K562 (cell line): Measurements from ENCODE around the gene SERPINH1. TPM values are rescaled to one million over a fixed set of nuclear protein-coding genes. Genes with fewer than 3 reads are reported as not detected.

Experiments
- CC2D1A ChIP-seq: fragments of 450-650 bp; IDR thresholded peaks from 2 replicates; pipeline ENCODE4 v1.6.1; 2017; ENCODE audit warnings: mild to moderate bottlenecking
- GATAD2B ChIP-seq: fragments of 450-650 bp; IDR thresholded peaks from 2 replicates; pipeline ENCODE4 v1.6.1; 2017; ENCODE audit warnings: mild to moderate bottlenecking, borderline replicate concordance
- GTF2F1 ChIP-seq: IDR thresholded peaks from 2 replicates; pipeline ENCODE4 v1.6.1; 2011; ENCODE audit warnings: low read depth, low read length, improper control_type of control experiment
- KAT8 ChIP-seq: fragments of 450-650 bp; IDR thresholded peaks from 2 replicates; pipeline ENCODE4 v1.6.1; 2016; ENCODE audit warnings: low read depth, mild to moderate bottlenecking
- MED1 ChIP-seq: sonication (generic); formaldehyde crosslinking; IDR thresholded peaks from 2 replicates; pipeline ENCODE4 v1.8.1; 2023; ENCODE audit warnings: missing genetic modification reagents, borderline replicate concordance
- MXD1 ChIP-seq: fragments of 250-450 bp; sonication (Bioruptor Pico); IDR thresholded peaks from 2 replicates; pipeline ENCODE4 v1.8.0; 2021; ENCODE audit warnings: borderline replicate concordance, mild to moderate bottlenecking, moderate library complexity; ENCODE audit not compliant: poor library complexity, severe bottlenecking
- NR3C1 ChIP-seq: sonication (generic); formaldehyde crosslinking; IDR thresholded peaks from 2 replicates; pipeline ENCODE4 v1.8.1; 2022; ENCODE audit warnings: missing genetic modification reagents
- PHF20 ChIP-seq: fragments of 450-650 bp; IDR thresholded peaks from 2 replicates; pipeline ENCODE4 v1.6.1; 2018; ENCODE audit not compliant: partially characterized antibody
- PRMT5 ChIP-seq: sonication (generic); formaldehyde crosslinking; IDR thresholded peaks from 2 replicates; pipeline ENCODE4 v1.5.0; 2020; ENCODE audit warnings: missing genetic modification reagents
- RBM25 ChIP-seq: fragments of 200-400 bp; formaldehyde crosslinking; IDR thresholded peaks from 2 replicates; pipeline ENCODE4 v1.6.1; 2018; ENCODE audit warnings: low read length, low read depth, moderate library complexity; ENCODE audit not compliant: severe bottlenecking
- TEAD1 ChIP-seq, 2 experiments: fragments of 450-650 bp in 1 of 2; sonication (generic) in 1 of 2; formaldehyde crosslinking; IDR thresholded peaks; 2 replicates each; pipeline versions ENCODE4 v1.4.0 to v1.8.0; 2020 to 2022; ENCODE audit warnings: mild to moderate bottlenecking in 2 of 2, missing genetic modification reagents in 1 of 2
- THAP12 ChIP-seq: fragments of 250-450 bp; sonication (Bioruptor Pico); IDR thresholded peaks from 2 replicates; pipeline ENCODE4 v1.9.0; 2021; ENCODE audit warnings: mild to moderate bottlenecking, inconsistent platforms
- YY1 ChIP-seq, 3 experiments: IDR thresholded peaks; 2 replicates each; pipeline ENCODE4 v1.6.1; 2011; ENCODE audit warnings: low read length in 2 of 3, mild to moderate bottlenecking in 2 of 3, moderate library complexity in 2 of 3, borderline replicate concordance in 1 of 3, control low read depth in 1 of 3, low read depth in 1 of 3; ENCODE audit not compliant: insufficient read depth in 3 of 3, insufficient replicate concordance in 2 of 3, control insufficient read depth in 1 of 3, insufficient read length in 1 of 3; ENCODE audit errors: extremely low read depth in 1 of 3
- ZBTB17 ChIP-seq: fragments of 450-650 bp; formaldehyde crosslinking; IDR thresholded peaks from 2 replicates; pipeline ENCODE4 v1.4.0; 2020; ENCODE audit warnings: mild to moderate bottlenecking
- ZNF134 ChIP-seq: fragments of 250-450 bp; sonication (Bioruptor Pico); conservative IDR thresholded peaks from 2 replicates; pipeline ENCODE4 v1.4.0; 2020
- ZNF143 ChIP-seq: sonication (generic); formaldehyde crosslinking; IDR thresholded peaks from 2 replicates; pipeline ENCODE4 v1.9.0; 2022; ENCODE audit warnings: mild to moderate bottlenecking, missing genetic modification reagents
- polyA plus RNA-seq, 8 experiments: library from polyadenylated mRNA; depleted of rRNA in 4 of 8; stranded (reverse) in 5 of 8; unstranded in 3 of 8; fragments of >200 nt; fragmentation: Nextera tagmentation in 2 of 8; fragmentation: Illumina TruSeq in 1 of 8; extraction: Ambion mirVana in 2 of 8; extraction: Trizol in 1 of 8; gene quantifications; 2 replicates each; pipeline versions ENCODE4 v1.2.1 to v1.2.3, GENCODE V29; 2011 to 2014; ENCODE audit warnings: inconsistent platforms in 1 of 8, missing spikeins in 1 of 8
- total RNA-seq, 7 experiments: library from RNA; depleted of rRNA in 6 of 7; stranded (reverse); fragments of >200 nt in 6 of 7; fragmentation: Illumina TruSeq in 2 of 7; extraction: Trizol in 2 of 7; gene quantifications; 2 replicates each; pipeline versions ENCODE4 v1.2.1 to v1.2.3, GENCODE V29; 2011 to 2021; ENCODE audit warnings: low replicate concordance in 1 of 7
- TF ChIP-seq, protein P1 (sequence below): fragments of 250-450 bp; sonication (Bioruptor Pico); IDR thresholded peaks from 2 replicates; pipeline ENCODE4 v1.8.0; 2021; ENCODE audit warnings: moderate library complexity, mild to moderate bottlenecking, inconsistent platforms
- TF ChIP-seq, protein P2 (sequence below): fragments of 250-450 bp; sonication (Bioruptor Pico); IDR thresholded peaks from 2 replicates; pipeline ENCODE4 v1.4.0; 2020; ENCODE audit warnings: mild to moderate bottlenecking
- TF ChIP-seq, protein P3 (sequence below): sonication (generic); formaldehyde crosslinking; IDR thresholded peaks from 2 replicates; pipeline ENCODE4 v1.9.0; 2022; ENCODE audit warnings: mild to moderate bottlenecking, missing genetic modification reagents
- TF ChIP-seq, protein P4 (sequence below): fragments of 450-650 bp; formaldehyde crosslinking; IDR thresholded peaks from 2 replicates; pipeline ENCODE4 v1.4.0; 2020; ENCODE audit warnings: mild to moderate bottlenecking, moderate library complexity

Gene SERPINH1
- total and polyA plus RNA-seq, 9 of the 15 experiments (the other 6 are each of a cell fraction or from before 2014, with no cell fraction given) = 2.8 to 106 (median 67.9) TPM

GRCh38 chr11:75576499-75576918 is 14.5 kb downstream of the SERPINH1 start (continued):
- TF ChIP-seq, protein P1, sequence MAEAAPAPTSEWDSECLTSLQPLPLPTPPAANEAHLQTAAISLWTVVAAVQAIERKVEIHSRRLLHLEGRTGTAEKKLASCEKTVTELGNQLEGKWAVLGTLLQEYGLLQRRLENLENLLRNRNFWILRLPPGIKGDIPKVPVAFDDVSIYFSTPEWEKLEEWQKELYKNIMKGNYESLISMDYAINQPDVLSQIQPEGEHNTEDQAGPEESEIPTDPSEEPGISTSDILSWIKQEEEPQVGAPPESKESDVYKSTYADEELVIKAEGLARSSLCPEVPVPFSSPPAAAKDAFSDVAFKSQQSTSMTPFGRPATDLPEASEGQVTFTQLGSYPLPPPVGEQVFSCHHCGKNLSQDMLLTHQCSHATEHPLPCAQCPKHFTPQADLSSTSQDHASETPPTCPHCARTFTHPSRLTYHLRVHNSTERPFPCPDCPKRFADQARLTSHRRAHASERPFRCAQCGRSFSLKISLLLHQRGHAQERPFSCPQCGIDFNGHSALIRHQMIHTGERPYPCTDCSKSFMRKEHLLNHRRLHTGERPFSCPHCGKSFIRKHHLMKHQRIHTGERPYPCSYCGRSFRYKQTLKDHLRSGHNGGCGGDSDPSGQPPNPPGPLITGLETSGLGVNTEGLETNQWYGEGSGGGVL (CRISPR knock-in tag) = no peak
- TF ChIP-seq THAP12 (CRISPR knock-in tag) = no peak
- TF ChIP-seq, protein P2, sequence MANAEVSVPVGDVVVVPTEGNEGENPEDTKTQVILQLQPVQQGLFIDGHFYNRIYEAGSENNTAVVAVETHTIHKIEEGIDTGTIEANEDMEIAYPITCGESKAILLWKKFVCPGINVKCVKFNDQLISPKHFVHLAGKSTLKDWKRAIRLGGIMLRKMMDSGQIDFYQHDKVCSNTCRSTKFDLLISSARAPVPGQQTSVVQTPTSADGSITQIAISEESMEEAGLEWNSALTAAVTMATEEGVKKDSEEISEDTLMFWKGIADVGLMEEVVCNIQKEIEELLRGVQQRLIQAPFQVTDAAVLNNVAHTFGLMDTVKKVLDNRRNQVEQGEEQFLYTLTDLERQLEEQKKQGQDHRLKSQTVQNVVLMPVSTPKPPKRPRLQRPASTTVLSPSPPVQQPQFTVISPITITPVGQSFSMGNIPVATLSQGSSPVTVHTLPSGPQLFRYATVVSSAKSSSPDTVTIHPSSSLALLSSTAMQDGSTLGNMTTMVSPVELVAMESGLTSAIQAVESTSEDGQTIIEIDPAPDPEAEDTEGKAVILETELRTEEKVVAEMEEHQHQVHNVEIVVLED = no peak
- TF ChIP-seq RBM25 = no peak
- no peak for TF ChIP-seq CC2D1A
- no peak for TF ChIP-seq ZBTB17 (CRISPR knock-in tag)
- TF ChIP-seq PRMT5 (CRISPR knock-in tag) = no peak
- no peak for TF ChIP-seq ZNF134 (CRISPR knock-in tag)
- no peak for TF ChIP-seq PHF20
- no peak for TF ChIP-seq YY1 (IDR thresholded peaks at IDR 0.05; ENCODE audit: borderline replicate concordance in 1 of 3, control insufficient read depth in 1 of 3, extremely low read depth in 1 of 3, insufficient read depth in 3 of 3, insufficient read length in 1 of 3, insufficient replicate concordance in 2 of 3, low read depth in 1 of 3, low read length in 2 of 3)
- no peak for TF ChIP-seq KAT8
- TF ChIP-seq, protein P3, sequence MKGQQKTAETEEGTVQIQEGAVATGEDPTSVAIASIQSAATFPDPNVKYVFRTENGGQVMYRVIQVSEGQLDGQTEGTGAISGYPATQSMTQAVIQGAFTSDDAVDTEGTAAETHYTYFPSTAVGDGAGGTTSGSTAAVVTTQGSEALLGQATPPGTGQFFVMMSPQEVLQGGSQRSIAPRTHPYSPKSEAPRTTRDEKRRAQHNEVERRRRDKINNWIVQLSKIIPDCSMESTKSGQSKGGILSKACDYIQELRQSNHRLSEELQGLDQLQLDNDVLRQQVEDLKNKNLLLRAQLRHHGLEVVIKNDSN = peak; percentile 84
- TF ChIP-seq MXD1 (CRISPR knock-in tag) = no peak
- TF ChIP-seq TEAD1 (CRISPR knock-in tag; IDR thresholded peaks at IDR 0.05) = no peak
- no peak for TF ChIP-seq ZNF143
- TF ChIP-seq GTF2F1 = no peak
- TF ChIP-seq, protein P4, sequence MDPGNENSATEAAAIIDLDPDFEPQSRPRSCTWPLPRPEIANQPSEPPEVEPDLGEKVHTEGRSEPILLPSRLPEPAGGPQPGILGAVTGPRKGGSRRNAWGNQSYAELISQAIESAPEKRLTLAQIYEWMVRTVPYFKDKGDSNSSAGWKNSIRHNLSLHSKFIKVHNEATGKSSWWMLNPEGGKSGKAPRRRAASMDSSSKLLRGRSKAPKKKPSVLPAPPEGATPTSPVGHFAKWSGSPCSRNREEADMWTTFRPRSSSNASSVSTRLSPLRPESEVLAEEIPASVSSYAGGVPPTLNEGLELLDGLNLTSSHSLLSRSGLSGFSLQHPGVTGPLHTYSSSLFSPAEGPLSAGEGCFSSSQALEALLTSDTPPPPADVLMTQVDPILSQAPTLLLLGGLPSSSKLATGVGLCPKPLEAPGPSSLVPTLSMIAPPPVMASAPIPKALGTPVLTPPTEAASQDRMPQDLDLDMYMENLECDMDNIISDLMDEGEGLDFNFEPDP (CRISPR knock-in tag) = no peak
- TF ChIP-seq GATAD2B = no peak
- TF ChIP-seq MED1 (CRISPR knock-in tag) = no peak
- no peak for TF ChIP-seq NR3C1 (CRISPR knock-in tag)
